Germinal center (tissue), 1 donor: ENCODE measurements around the gene ABHD2.
"Not testable (repeated sequence)": the region's sequence is repeated elsewhere in the genome, so short reads cannot be mapped to it uniquely, and the experiment has no call there.

Experiments used
- DNase-seq: peaks from one replicate; pipeline ENCODE4 v3.0.0; 2012; ENCODE audit warnings: mixed read lengths, low spot score

The ABHD2 gene

DNA sequence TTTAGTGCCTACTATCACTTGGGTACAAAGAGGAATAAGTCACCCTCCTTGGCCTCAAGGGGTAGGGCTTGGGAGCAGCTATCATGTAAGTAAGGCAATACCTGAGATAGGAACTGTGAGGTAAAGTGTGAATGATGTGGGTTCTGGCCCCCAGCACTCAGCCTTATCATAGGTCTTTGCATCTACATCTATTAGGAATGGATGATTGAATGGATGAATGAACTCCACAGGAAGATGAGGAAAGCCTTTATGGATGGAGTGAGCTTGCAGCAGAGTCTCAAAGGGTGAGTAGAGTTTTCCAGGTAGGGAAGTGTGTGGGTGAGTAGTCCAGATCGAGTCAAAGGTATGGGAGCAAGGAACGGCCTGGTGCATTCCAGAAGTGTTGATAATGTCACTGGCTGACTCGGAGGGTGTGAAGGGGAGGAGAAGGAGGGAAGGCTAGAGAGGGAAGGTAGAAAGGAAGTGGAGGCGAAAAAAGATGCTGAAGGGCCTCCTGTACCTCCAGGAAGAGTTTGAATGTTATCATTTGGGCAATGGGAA, 13.1 kb upstream of the ABHD2 start:
- no peak for DNase-seq

GRCh38 chr15:89075846-89076245, 12.4 kb upstream of the ABHD2 start:
- no peak for DNase-seq

DNA sequence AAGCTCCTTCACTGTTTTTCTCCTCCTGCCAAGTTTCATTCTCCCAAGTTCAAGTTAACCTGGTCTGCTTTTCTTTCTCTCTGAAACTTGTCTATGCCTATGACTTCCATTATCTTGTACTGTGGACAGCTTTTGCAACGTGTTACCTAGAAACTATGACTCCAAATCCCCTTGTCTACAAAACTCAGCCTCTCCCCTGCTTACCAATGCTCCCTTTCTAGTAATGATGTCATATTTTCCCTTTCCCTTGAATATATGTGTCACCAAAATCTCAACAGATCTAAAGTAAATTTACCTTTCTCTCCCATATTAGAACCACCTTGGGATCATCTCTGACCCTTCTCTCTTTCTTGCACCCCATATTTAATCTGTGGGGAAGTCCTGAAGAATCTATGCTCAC, 10.5 kb upstream of the ABHD2 start:
- DNase-seq = no peak

- no peak for DNase-seq
Measured at GRCh38 chr15:89078851-89079810, 9.1 kb upstream of the ABHD2 start.

- DNase-seq = no peak
Measured at GRCh38 chr15:89081878-89082277, 6.4 kb upstream of the ABHD2 start.

GRCh38 chr15:89083246-89083645, 5.0 kb upstream of the ABHD2 start:
- no peak for DNase-seq

GRCh38 chr15:89085289-89085926, 2.8 kb upstream of the ABHD2 start:
- no peak for DNase-seq

DNA sequence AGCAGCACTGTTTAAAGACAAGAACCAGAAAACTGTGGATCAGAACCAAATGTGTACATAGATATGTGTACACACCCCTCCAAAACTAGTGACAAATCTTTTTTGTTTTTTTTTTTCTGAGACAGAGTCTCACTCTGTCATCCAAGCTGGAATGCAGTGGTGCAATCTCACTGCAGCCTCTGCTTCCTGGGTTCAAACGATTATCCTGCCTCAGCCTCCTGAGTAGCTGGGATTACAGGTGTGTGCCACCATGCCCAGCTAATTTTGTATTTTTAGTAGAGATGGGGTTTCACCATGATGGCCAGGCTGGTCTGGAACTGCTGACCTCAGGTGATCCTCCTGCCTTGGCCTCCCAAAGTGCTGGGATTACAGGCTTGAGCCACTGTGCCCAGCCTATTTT, 2.3 kb upstream of the ABHD2 start:
- not testable (repeated sequence) for DNase-seq

GRCh38 chr15:89086390-89086789, 1.9 kb upstream of the ABHD2 start:
- not testable (repeated sequence) for DNase-seq

GRCh38 chr15:89087161-89087829, 961 bp upstream of the ABHD2 start:
- DNase-seq = no peak

GRCh38 chr15:89088605-89089315, 504 bp downstream of the ABHD2 start:
- no peak for DNase-seq

- no peak for DNase-seq
Measured at GRCh38 chr15:89089316-89090230, 1.3 kb downstream of the ABHD2 start.

DNA sequence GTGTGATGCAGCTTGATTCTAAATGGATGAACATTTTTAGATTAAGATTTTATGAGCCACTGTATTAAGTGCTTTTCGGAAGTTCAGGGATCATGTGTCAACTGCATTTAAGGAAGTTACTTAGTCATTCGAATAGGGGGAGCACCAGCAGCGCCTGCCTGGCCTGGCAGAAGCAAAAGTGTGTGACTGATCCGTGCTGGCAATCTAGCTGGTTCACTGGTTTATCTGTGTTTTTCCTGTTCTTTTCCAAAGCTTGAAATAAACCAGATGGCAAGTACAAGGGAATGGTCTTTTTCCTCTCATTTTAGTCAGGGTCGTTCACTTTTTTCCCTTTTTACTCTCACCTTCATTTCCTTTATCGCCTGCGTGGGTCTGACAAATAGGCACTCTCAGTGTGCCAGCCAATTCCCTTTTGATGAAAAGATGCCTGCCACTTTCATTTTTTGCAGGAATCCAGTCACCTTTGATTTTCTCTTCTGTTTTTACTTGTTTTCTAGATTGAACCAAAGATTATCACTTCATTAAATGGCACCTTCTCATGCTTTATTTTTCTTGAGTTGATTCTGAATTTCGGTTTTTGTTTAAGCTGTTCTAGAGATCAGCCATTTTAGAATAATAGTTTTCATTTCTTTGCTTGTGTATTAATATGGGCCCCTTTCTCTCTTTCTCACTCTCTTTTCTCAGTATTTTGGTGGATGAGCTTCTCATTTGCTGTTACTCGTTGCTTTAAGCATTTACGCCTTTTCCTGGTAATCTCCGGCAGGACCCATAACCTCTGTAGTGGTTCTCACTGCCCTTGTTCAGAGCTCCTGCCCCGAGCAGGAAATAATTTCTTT, 2.8 kb downstream of the ABHD2 start:
- DNase-seq = peak; percentile 49

DNA sequence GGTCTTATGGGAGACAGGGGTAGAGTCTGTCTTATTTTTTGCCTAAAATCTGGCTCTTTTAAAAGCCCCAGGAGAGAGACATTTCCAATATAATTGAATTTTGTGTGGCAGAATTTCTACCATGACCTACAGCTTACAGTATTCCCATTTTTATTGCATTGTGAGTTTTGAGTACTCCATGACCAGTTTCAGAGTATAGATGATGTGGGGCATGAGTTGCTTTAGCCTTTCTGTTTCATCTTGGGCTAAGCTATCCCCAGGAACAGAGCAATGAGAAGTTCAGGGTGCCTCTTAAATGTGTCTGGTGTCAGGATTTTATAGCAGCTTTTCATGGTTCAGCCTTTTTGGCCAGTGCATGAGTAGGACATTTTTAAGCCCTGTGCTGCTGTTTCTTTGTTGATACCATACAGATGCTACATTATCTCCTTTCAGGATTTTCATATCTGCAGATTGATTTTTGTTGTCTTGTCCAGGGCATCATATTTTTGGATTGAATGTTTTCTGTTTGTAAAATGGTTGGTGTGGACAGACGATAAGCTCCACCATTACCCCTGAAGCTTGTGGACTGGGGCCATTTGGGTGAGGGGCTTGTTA, 3.5 kb downstream of the ABHD2 start:
- no peak for DNase-seq

- no peak for DNase-seq
Measured at GRCh38 chr15:89093509-89093908, 5.3 kb downstream of the ABHD2 start.

DNA sequence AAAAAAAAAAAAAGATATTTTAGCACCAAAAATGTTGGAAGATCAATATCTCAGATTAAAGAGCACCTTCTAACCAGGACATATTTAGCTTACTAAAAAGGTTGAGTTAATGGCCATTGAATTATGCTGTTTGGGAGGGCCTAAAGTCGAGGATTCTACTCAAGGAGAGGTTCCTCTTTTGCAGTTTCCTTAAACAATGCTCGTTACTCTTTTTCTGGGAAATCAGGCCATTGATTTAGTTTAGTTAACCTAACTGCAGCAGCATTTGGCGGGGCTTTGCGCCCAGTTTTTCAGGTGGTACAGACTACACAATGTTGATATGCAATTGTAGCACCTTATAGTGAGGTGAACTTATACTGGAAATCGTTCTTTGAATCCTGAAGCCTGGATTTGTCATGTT, 6.8 kb downstream of the ABHD2 start:
- no peak for DNase-seq

- DNase-seq = no peak
Measured at GRCh38 chr15:89095556-89095955, 7.3 kb downstream of the ABHD2 start.

- DNase-seq = no peak
Measured at GRCh38 chr15:89096664-89097063, 8.4 kb downstream of the ABHD2 start.

- DNase-seq = no peak
Measured at GRCh38 chr15:89097313-89097712, 9.1 kb downstream of the ABHD2 start.
